Activated CD4-positive, alpha-beta T cell treated with anti-CD3 and anti-CD28 coated beads, Interleukin-2, amount 10 ng/mL, durations not matched to agents 7 days and 5 days (primary cell): ENCODE results near the gene MIOS. TPM values are rescaled to one million over a fixed set of nuclear protein-coding genes. Genes with fewer than 3 reads are reported as not detected.

Experiments used
- CTCF ChIA-PET: fragments of 350-600 bp; sonication (Branson Sonifier 250); formaldehyde crosslinking; loops from one replicate; lab custom pipeline; 2021; ENCODE audit warnings: antibody characterized with exemption; lab: Charles Lee
- POLR2A ChIA-PET: fragments of 350-600 bp; sonication (Branson Sonifier 250); formaldehyde crosslinking; loops from one replicate; lab custom pipeline; 2021; ENCODE audit warnings: antibody characterized with exemption; lab: Charles Lee
- DNase-seq: peaks from one replicate; pipeline ENCODE4 v3.0.0-alpha.2; 2020
- H3K27ac Mint-ChIP-seq: one replicate; pipeline ENCODE4 v1.8.0; 2021; ENCODE audit warnings: mild to moderate bottlenecking, moderate library complexity, mixed read lengths
- H3K27me3 Mint-ChIP-seq: one replicate; pipeline ENCODE4 v1.8.0; 2021; ENCODE audit warnings: mixed read lengths
- H3K36me3 Mint-ChIP-seq: one replicate; pipeline ENCODE4 v1.8.0; 2021; ENCODE audit warnings: low read depth, mixed read lengths
- H3K4me1 Mint-ChIP-seq: one replicate; pipeline ENCODE4 v1.8.0; 2021; ENCODE audit warnings: mixed read lengths
- H3K4me3 Mint-ChIP-seq: one replicate; pipeline ENCODE4 v1.8.0; 2021; ENCODE audit warnings: mild to moderate bottlenecking, moderate library complexity, mixed read lengths
- H3K9me3 Mint-ChIP-seq: one replicate; pipeline ENCODE4 v1.8.0; 2021; ENCODE audit warnings: mixed read lengths
- total RNA-seq, 2 experiments: library from RNA; stranded (reverse); gene quantifications; one replicate each; pipeline ENCODE4 v1.2.3, GENCODE V29; 2021

Gene MIOS
- total RNA-seq, 2 experiments from 2014 or later: 24.8 to 25.4 TPM

DNA sequence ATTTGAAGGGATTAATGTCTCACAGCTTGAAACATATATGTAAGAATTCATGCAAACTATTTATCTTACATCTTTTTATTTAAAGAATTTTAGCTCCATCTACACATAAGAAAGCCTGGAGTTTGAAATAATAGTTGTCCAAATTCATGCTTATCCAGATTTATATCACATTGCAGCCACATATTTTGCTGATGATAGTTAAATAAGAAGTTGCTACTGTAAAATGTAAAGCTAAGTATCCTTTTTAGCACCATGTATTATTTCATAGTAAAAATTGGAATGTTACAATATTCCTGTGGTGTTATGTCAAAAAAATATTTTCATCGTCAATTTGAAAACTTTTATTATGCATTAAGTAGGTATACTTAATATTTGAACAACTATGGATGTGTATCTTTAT, 46.5 kb downstream of the MIOS start:
- no peak overlapping the region for H3K27ac Mint-ChIP-seq
- no peaks in the 10 kb centered on the region for H3K27me3 Mint-ChIP-seq
- ChIA-PET POLR2A (no interaction called here), CTCF (no interaction called here)
- peaks cover 7% of the 10 kb centered on the region for H3K4me1 Mint-ChIP-seq
- DNase-seq: no peak
- H3K36me3 Mint-ChIP-seq: no peaks in the 10 kb centered on the region
- no peaks in the 10 kb centered on the region for H3K9me3 Mint-ChIP-seq
- no peak overlapping the region for H3K4me3 Mint-ChIP-seq

DNA sequence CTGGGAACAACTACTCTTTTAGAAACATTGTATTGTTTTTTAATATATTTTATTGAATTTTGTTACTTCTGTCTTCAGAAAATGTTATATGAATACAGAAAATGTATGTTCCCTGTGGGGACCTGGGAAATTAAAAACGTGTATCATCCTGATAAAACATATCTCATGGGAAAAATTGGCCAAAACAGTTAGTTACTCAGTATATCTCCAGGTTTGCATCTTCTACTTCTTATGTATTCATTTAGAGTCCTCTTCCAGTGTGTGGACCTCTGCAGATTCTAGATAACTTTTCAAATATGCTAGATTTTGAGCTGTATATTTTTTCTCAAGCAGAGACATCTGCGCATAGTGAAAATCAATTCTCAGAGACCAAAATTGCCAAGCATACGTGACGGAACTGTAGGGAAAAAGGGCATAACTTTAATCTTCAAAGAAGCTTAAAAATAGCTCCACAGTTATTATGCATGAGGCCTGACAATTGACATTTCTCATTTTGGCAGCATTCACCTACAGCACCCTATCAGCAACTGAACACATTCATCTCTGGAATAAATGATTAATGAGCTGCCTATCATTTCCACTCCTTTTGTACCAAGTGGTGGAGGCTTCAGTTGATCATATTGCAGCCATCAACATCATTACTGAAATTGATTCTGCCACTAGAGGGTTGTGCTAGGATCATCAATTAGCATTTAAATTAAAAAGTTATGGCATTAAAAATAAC, 47.5 kb downstream of the MIOS start:
- no peak for DNase-seq
- H3K4me3 Mint-ChIP-seq: no peak overlapping the region
- POLR2A ChIA-PET: no interaction called here
- no peaks in the 10 kb centered on the region for H3K36me3 Mint-ChIP-seq
- no peak overlapping the region for H3K27ac Mint-ChIP-seq
- CTCF ChIA-PET: no interaction called here
- no peaks in the 10 kb centered on the region for H3K9me3 Mint-ChIP-seq
- peaks cover 7% of the 10 kb centered on the region for H3K4me1 Mint-ChIP-seq
- no peaks in the 10 kb centered on the region for H3K27me3 Mint-ChIP-seq

- H3K4me3 Mint-ChIP-seq: no peak overlapping the region
- CTCF ChIA-PET: no interaction called here
- H3K27me3 Mint-ChIP-seq: no peaks in the 10 kb centered on the region
- peaks cover 7% of the 10 kb centered on the region for H3K4me1 Mint-ChIP-seq
- POLR2A ChIA-PET: no interaction called here
- H3K9me3 Mint-ChIP-seq: no peaks in the 10 kb centered on the region
- H3K27ac Mint-ChIP-seq: no peak overlapping the region
- no peaks in the 10 kb centered on the region for H3K36me3 Mint-ChIP-seq
- DNase-seq: no peak
These were observed 50.9 kb downstream of the MIOS start for GRCh38 chr7:7617550-7617949.

DNA sequence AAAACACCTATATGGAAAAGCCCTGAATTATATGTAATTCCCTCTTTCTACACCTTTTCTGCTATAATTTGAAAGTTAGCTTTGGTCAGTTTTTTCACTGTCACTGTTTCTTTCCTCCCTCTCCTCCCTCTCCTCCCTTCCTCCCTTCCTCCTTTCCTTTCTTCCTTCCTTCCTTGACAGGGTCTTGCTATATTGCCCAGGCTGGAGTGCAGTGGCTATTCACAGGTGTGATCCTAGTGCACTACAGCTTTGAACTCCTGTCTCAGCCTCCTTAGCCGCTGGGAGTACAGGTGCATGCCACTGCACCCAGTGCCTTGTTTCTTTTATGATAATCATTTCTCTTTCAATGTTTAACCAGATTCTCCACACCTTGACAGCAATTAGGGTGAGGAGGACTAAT, 51.7 kb downstream of the MIOS start:
- Mint-ChIP-seq H3K9me3 (no peaks in the 10 kb centered on the region), H3K4me3 (no peak overlapping the region), H3K4me1 (peaks cover 7% of the 10 kb centered on the region), H3K27ac (no peak overlapping the region), H3K27me3 (no peaks in the 10 kb centered on the region), H3K36me3 (no peaks in the 10 kb centered on the region)
- CTCF ChIA-PET: no interaction called here
- no peak for DNase-seq
- POLR2A ChIA-PET: no interaction called here

GRCh38 chr7:7620236-7620635, 53.6 kb downstream of the MIOS start:
- no peak overlapping the region for H3K27ac Mint-ChIP-seq
- no peaks in the 10 kb centered on the region for H3K9me3 Mint-ChIP-seq
- no peak for DNase-seq
- ChIA-PET POLR2A (no interaction called here), CTCF (no interaction called here)
- H3K36me3 Mint-ChIP-seq: no peaks in the 10 kb centered on the region
- H3K4me1 Mint-ChIP-seq: peaks cover 7% of the 10 kb centered on the region
- H3K4me3 Mint-ChIP-seq: no peak overlapping the region
- peaks cover 2% of the 10 kb centered on the region for H3K27me3 Mint-ChIP-seq

GRCh38 chr7:7620644-7621210, 54.0 kb downstream of the MIOS start:
- H3K4me1 Mint-ChIP-seq: peaks cover 7% of the 10 kb centered on the region
- H3K36me3 Mint-ChIP-seq: no peaks in the 10 kb centered on the region
- ChIA-PET POLR2A (no interaction called here), CTCF (no interaction called here)
- H3K9me3 Mint-ChIP-seq: no peaks in the 10 kb centered on the region
- no peak for DNase-seq
- peaks cover 2% of the 10 kb centered on the region for H3K27me3 Mint-ChIP-seq
- H3K27ac Mint-ChIP-seq: no peak overlapping the region
- H3K4me3 Mint-ChIP-seq: no peak overlapping the region

GRCh38 chr7:7628476-7628875, 61.8 kb downstream of the MIOS start:
- peaks cover 2% of the 10 kb centered on the region for H3K27me3 Mint-ChIP-seq
- no peaks in the 10 kb centered on the region for H3K4me1 Mint-ChIP-seq
- ChIA-PET POLR2A (no interaction called here), CTCF (no interaction called here)
- no peak for DNase-seq
- no peak overlapping the region for H3K27ac Mint-ChIP-seq
- peaks cover 10% of the 10 kb centered on the region for H3K9me3 Mint-ChIP-seq
- H3K4me3 Mint-ChIP-seq: no peak overlapping the region
- peaks cover 4% of the 10 kb centered on the region for H3K36me3 Mint-ChIP-seq

DNA sequence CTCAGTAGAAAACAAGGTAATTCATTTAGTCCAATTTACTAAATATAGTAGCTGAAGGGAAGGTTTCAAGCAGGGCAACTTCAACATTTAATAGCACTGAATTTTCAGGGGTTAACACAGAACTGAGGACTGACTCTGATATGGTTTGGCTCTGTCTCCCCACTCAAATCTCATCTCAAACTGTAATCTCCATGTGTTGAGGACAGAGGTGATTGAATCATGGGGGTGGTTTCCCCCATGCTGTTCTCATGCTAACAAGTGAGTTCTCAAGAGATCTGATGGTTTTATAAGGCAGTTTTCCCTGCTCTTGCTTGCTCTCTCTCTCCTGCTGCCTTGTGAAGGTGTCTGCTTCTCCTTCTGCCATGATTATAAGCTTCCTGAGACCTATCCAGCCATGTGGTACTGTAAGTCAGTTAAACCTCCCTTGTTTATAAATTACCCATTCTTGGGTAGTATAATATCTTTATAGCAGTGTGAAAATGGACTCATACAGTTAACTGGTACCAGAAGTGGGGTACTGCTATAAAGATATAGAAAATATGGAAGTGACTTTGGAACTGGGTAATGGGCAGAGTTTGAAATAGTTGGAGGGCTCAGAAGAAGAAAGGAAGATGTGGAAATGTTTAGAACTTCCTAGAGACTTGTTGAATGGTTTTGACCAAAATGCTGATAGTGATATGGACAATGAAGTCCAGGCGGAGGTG, 64.1 kb downstream of the MIOS start:
- H3K27ac Mint-ChIP-seq: no peak overlapping the region
- H3K4me3 Mint-ChIP-seq: no peak overlapping the region
- ChIA-PET CTCF (no interaction called here), POLR2A (no interaction called here)
- H3K36me3 Mint-ChIP-seq: peaks cover 8% of the 10 kb centered on the region
- H3K9me3 Mint-ChIP-seq: peaks cover 10% of the 10 kb centered on the region
- DNase-seq: no peak
- no peaks in the 10 kb centered on the region for H3K4me1 Mint-ChIP-seq
- H3K27me3 Mint-ChIP-seq: no peaks in the 10 kb centered on the region

DNA sequence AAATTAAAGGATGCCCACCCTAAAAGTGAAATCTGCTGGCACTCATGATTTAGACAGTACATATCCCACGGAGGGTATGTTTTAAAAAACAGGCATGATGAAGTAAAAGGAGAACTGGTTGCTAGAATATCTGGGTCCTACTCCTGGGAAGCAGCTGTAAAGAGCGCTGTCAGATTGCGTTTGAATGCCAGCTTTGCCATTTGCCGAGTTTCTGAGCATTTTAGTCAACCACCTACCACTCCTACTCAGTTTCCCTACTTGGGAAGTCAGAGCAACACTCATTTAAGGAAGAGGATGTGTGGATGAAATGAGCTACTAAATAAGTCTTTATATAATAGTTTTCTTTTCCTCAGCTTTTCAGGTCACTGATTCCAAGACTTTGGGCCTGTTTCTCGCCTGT, 72.7 kb downstream of the MIOS start:
- H3K9me3 Mint-ChIP-seq: no peaks in the 10 kb centered on the region
- H3K36me3 Mint-ChIP-seq: peaks cover 33% of the 10 kb centered on the region
- peak overlapping the region; percentile 99 for H3K27ac Mint-ChIP-seq
- ChIA-PET POLR2A (no interaction called here), CTCF (no interaction called here)
- peak overlapping the region; percentile 92 for H3K4me3 Mint-ChIP-seq
- H3K4me1 Mint-ChIP-seq: peaks cover 37% of the 10 kb centered on the region
- DNase-seq: no peak
- H3K27me3 Mint-ChIP-seq: no peaks in the 10 kb centered on the region

DNA sequence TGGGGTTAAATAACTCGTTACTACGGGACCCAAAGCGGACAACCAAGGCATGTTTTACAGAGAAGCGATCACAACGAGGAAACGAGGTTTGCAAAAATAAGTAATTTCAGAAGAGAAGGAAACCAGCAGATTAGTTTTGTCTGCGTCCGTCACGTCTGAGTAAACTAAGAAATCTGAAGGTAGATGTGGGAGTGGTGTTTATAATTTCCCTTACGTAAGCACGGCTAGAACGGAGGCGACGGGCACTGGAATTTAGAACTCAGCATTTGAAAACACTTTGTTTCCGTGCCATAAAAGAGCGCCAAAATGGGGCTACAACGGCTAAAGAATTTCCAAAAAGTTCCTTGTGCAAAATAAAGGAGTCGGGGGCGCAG, 73.2 kb downstream of the MIOS start:
- POLR2A ChIA-PET: no interaction called here

DNA sequence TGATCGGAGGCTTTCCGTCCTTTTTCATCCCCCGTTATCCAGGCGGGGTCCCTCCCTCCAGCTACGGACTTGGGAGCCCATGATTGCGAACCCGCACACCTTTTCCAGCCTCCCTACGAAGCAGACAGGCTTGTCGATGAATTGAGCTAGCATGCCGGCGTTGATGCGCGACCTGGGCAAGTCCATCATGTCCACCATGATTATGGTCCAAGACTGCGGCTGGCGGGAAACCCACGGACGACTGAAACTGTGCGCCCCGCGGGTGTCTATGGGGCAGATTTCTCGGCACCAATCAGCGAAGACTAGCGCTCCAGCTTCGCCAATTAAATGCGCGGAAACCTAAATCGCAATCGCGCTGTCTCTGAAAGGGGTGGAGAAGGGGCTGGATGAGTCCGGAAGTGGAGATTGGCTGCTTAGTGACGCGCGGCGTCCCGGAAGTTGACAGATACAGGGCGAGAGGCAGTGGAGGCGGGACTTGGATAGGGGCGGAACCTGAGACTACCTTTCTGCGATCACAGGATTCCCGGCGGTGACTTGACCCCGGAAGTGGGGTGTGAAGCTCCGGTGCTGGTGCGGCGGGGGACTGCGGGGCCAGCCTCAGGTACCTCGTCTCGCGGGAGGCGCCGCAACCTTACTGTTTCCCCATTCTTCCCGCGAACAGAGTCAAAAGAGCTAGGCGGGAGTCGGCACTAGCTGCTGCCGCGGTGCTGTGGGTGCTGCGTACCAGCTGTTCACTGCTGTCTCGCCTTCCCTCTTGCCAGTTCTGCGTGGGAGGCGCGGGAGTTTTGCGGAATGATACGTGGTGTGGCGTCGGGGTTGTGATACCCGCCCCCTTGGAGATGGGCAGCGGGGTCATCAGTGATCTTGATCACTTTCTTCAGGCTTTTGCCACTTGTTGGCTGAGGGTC, 73.8 kb downstream of the MIOS start, which contains the start of gene UMAD1:
Gene UMAD1, plus strand, starts transcription at position 532 of the 908 bp plus-strand sequence. CDS start 32,620 bp downstream, outside the sequence.
- ChIA-PET CTCF (interaction anchor here (0.6 to 1.2 kb wide), 6 partner anchors 10 to 537 kb away, joined by 3 to 4 read pairs (median 3); no protein-coding TSS in a partner anchor), POLR2A (interaction anchor here (0.5 to 0.6 kb wide), 4 partner anchors 60 to 502 kb away, joined by 3 to 11 read pairs (median 5); no protein-coding TSS in a partner anchor)
- H3K36me3 Mint-ChIP-seq: peaks cover 36% of the 10 kb centered on the region
- H3K4me1 Mint-ChIP-seq: peaks cover 38% of the 10 kb centered on the region
- peak; percentile 99 for DNase-seq
- no peaks in the 10 kb centered on the region for H3K27me3 Mint-ChIP-seq
- peak within 1 kb of the TSS; percentile 92 for H3K4me3 Mint-ChIP-seq
- H3K9me3 Mint-ChIP-seq: no peaks in the 10 kb centered on the region
- H3K27ac Mint-ChIP-seq: peak within 1 kb of the TSS; percentile 99

More for the DNA sequence above, 73.2 kb downstream of the MIOS start:
- Mint-ChIP-seq H3K4me1 (peaks cover 38% of the 10 kb centered on the region), H3K27ac (peak overlapping the region; percentile 99), H3K27me3 (no peaks in the 10 kb centered on the region), H3K36me3 (peaks cover 34% of the 10 kb centered on the region), H3K4me3 (peak overlapping the region; percentile 92), H3K9me3 (no peaks in the 10 kb centered on the region)
- CTCF ChIA-PET: interaction anchor here (0.9 to 1.2 kb wide), 3 partner anchors 44 to 537 kb away, joined by 3 read pairs; no protein-coding TSS in a partner anchor
- DNase-seq: peak; percentile 60

- H3K4me1 Mint-ChIP-seq: peaks cover 38% of the 10 kb centered on the region
- POLR2A ChIA-PET: no interaction called here
- peak overlapping the region; percentile 92 for H3K4me3 Mint-ChIP-seq
- H3K9me3 Mint-ChIP-seq: no peaks in the 10 kb centered on the region
- DNase-seq: no peak
- CTCF ChIA-PET: interaction anchor here (0.6 to 1.7 kb wide), 6 partner anchors 10 to 460 kb away, joined by 3 to 5 read pairs (median 3); no protein-coding TSS in a partner anchor
- peaks cover 35% of the 10 kb centered on the region for H3K36me3 Mint-ChIP-seq
- no peaks in the 10 kb centered on the region for H3K27me3 Mint-ChIP-seq
- H3K27ac Mint-ChIP-seq: peak overlapping the region; percentile 99
These were observed 74.5 kb downstream of the MIOS start for GRCh38 chr7:7641129-7641663.
